Mesenchymal stem cell (in vitro differentiated cells and primary cell): ENCODE data around the gene KLHL15.

ENCODE experiments used
- DNase-seq: peaks from one replicate; pipeline ENCODE4 v3.0.0-alpha.2; 2013
- H2AFZ ChIP-seq: one replicate; pipeline ENCODE4 v1.6.1; 2013; ENCODE audit warnings: low read depth, mild to moderate bottlenecking, control low read depth, inconsistent platforms, low read length, moderate library complexity
- H2AK5ac ChIP-seq: 2 replicates; pipeline ENCODE4 v1.6.1; 2013; ENCODE audit warnings: low read length, moderate library complexity, mild to moderate bottlenecking, inconsistent platforms; ENCODE audit not compliant: severe bottlenecking
- H2BK120ac ChIP-seq: one replicate; pipeline ENCODE4 v1.6.1; 2013; ENCODE audit warnings: low read depth, mild to moderate bottlenecking, inconsistent platforms, low read length, moderate library complexity
- H2BK12ac ChIP-seq, 2 experiments: one replicate each; pipeline ENCODE4 v1.6.1; 2013; ENCODE audit warnings: inconsistent platforms in 2 of 2, low read length in 2 of 2, mild to moderate bottlenecking in 2 of 2, moderate library complexity in 2 of 2, control low read depth in 1 of 2
- H2BK15ac ChIP-seq: one replicate; pipeline ENCODE4 v1.6.1; 2013; ENCODE audit warnings: mild to moderate bottlenecking, low read depth, inconsistent platforms; ENCODE audit not compliant: poor library complexity, severe bottlenecking
- H2BK5ac ChIP-seq: 2 replicates; pipeline ENCODE4 v1.6.1; 2013; ENCODE audit warnings: low read depth, mild to moderate bottlenecking, low read length, control low read depth, inconsistent platforms; ENCODE audit not compliant: poor library complexity, severe bottlenecking
- H3K14ac ChIP-seq, 2 experiments: one replicate each; pipeline ENCODE4 v1.6.1; 2013; ENCODE audit warnings: inconsistent platforms in 2 of 2, low read length in 2 of 2, control low read depth in 1 of 2, mild to moderate bottlenecking in 1 of 2, moderate library complexity in 1 of 2
- H3K18ac ChIP-seq, 2 experiments: one replicate each; pipeline ENCODE4 v1.6.1; 2013; ENCODE audit warnings: inconsistent platforms in 2 of 2, low read length in 2 of 2, control low read depth in 1 of 2, low read depth in 1 of 2, mild to moderate bottlenecking in 1 of 2
- H3K23ac ChIP-seq, 2 experiments: one replicate each; pipeline ENCODE4 v1.6.1; 2013; ENCODE audit warnings: inconsistent platforms in 2 of 2, low read length in 2 of 2, mild to moderate bottlenecking in 2 of 2, moderate library complexity in 2 of 2, control low read depth in 1 of 2
- H3K27ac ChIP-seq: 2 replicates; pipeline ENCODE4 v1.5.1; 2013; ENCODE audit warnings: mild to moderate bottlenecking, moderate library complexity, low read length, control low read depth, inconsistent platforms; ENCODE audit not compliant: poor library complexity, severe bottlenecking
- H3K27me3 ChIP-seq, 2 experiments: 2 replicates each; pipeline versions ENCODE4 v1.6.1 to v1.7.0; 2013; ENCODE audit warnings: low read length in 2 of 2, mild to moderate bottlenecking in 2 of 2, moderate library complexity in 2 of 2, control low read depth in 1 of 2, inconsistent platforms in 1 of 2; ENCODE audit not compliant: control insufficient read depth in 1 of 2, insufficient read depth in 1 of 2
- H3K36me3 ChIP-seq, 2 experiments: 2 replicates each; pipeline versions ENCODE4 v1.6.1 to v1.7.0; 2013; ENCODE audit warnings: low read length in 2 of 2, control low read depth in 1 of 2, inconsistent platforms in 1 of 2, low read depth in 1 of 2, mild to moderate bottlenecking in 1 of 2; ENCODE audit not compliant: insufficient read depth in 2 of 2, control insufficient read depth in 1 of 2
- H3K4ac ChIP-seq, 2 experiments: one replicate each; pipeline ENCODE4 v1.6.1; 2013; ENCODE audit warnings: inconsistent platforms in 2 of 2, low read length in 2 of 2, mild to moderate bottlenecking in 2 of 2, moderate library complexity in 2 of 2, control low read depth in 1 of 2, low read depth in 1 of 2
- H3K4me1 ChIP-seq: 2 replicates; pipeline ENCODE4 v1.6.1; 2013; ENCODE audit warnings: low read depth, low read length, control low read depth; ENCODE audit not compliant: control insufficient read depth, insufficient read depth
- H3K4me2 ChIP-seq: 2 replicates; pipeline ENCODE4 v1.6.1; 2013; ENCODE audit warnings: low read length, mild to moderate bottlenecking, inconsistent platforms; ENCODE audit not compliant: poor library complexity, severe bottlenecking
- H3K4me3 ChIP-seq, 2 experiments: 2 replicates each; pipeline versions ENCODE4 v1.5.1 to v1.7.0; 2013; ENCODE audit warnings: low read length in 2 of 2, mild to moderate bottlenecking in 2 of 2, control low read depth in 1 of 2, low read depth in 1 of 2; ENCODE audit not compliant: insufficient read depth in 1 of 2
- H3K79me1 ChIP-seq: replicated peaks from 2 replicates; pipeline ENCODE4 v1.6.1; 2013; ENCODE audit warnings: mild to moderate bottlenecking, control low read depth, low read length, inconsistent platforms; ENCODE audit not compliant: poor library complexity, severe bottlenecking
- H3K9ac ChIP-seq: 2 replicates; pipeline ENCODE4 v1.7.0; 2013; ENCODE audit warnings: mild to moderate bottlenecking, low read length, moderate library complexity
- H3K9me3 ChIP-seq: 2 replicates; pipeline ENCODE4 v1.7.0; 2013; ENCODE audit warnings: mild to moderate bottlenecking, low read length; ENCODE audit not compliant: control insufficient read depth
- H4K8ac ChIP-seq: one replicate; pipeline ENCODE4 v1.6.1; 2013; ENCODE audit warnings: inconsistent platforms, mild to moderate bottlenecking, low read length, moderate library complexity
- H4K91ac ChIP-seq: one replicate; pipeline ENCODE4 v1.6.1; 2013; ENCODE audit warnings: mild to moderate bottlenecking, low read length, inconsistent platforms
- whole genome bisulfite sequencing: methylation state at CpG from one replicate; pipeline ENCODE4 v1.1.7; 2013; ENCODE audit warnings: mixed read lengths; 5-methylcytosine and 5-hydroxymethylcytosine counted together

The KLHL15 gene

GRCh38 chrX:23999671-24000070 lies 27.3 kb downstream of the KLHL15 start:
- Histone ChIP-seq H3K36me3 (peaks cover 0 to 3% of the 10 kb centered on the region in 2 experiments), H2BK12ac (no peak overlapping the region), H4K91ac (no peak overlapping the region), H3K4me3 (no peak overlapping the region), H3K27ac (no peak overlapping the region), H3K9ac (no peak overlapping the region), H2BK120ac (no peak overlapping the region), H3K14ac (no peak overlapping the region), H2AFZ (no peak overlapping the region), H2BK15ac (no peak overlapping the region), H3K9me3 (no peaks in the 10 kb centered on the region), H3K4me1 (no peaks in the 10 kb centered on the region), H3K4ac (no peak overlapping the region), H3K18ac (no peak overlapping the region), H3K27me3 (peaks cover 0 to 5% of the 10 kb centered on the region in 2 experiments), H3K79me1 (peaks cover 3% of the 10 kb centered on the region), H3K4me2 (no peak overlapping the region), H4K8ac (no peak overlapping the region), H2AK5ac (no peak overlapping the region), H2BK5ac (no peak overlapping the region), H3K23ac (no peak overlapping the region)
- no peak for DNase-seq
- WGBS = no CpG with 5 or more reads among the region's 5 CpGs

GRCh38 chrX:23993012-23993633 lies 33.9 kb downstream of the KLHL15 start:
- DNase-seq = no peak
- H3K4ac ChIP-seq = no peak overlapping the region
- H3K27ac ChIP-seq = no peak overlapping the region
- no peak overlapping the region for H2AK5ac ChIP-seq
- H3K79me1 ChIP-seq = peaks cover 7% of the 10 kb centered on the region
- H3K9me3 ChIP-seq = no peaks in the 10 kb centered on the region
- no peak overlapping the region for H3K4me2 ChIP-seq
- no peak overlapping the region for H2BK15ac ChIP-seq
- no peak overlapping the region for H2BK5ac ChIP-seq
- no peak overlapping the region for H3K4me3 ChIP-seq
- H3K4me1 ChIP-seq = no peaks in the 10 kb centered on the region
- H3K18ac ChIP-seq = no peak overlapping the region
- H2AFZ ChIP-seq = no peak overlapping the region
- H3K14ac ChIP-seq = no peak overlapping the region
- no peak overlapping the region for H3K9ac ChIP-seq
- no peak overlapping the region for H4K91ac ChIP-seq
- H2BK12ac ChIP-seq = no peak overlapping the region
- no peak overlapping the region for H2BK120ac ChIP-seq
- H3K27me3 ChIP-seq = peaks cover 0 to 10% of the 10 kb centered on the region in 2 experiments
- H4K8ac ChIP-seq = no peak overlapping the region
- H3K23ac ChIP-seq = no peak overlapping the region
- WGBS = 87% methylated on average over 3 of the region's 3 CpGs
- H3K36me3 ChIP-seq = peaks cover 7 to 8% of the 10 kb centered on the region in 2 experiments

- H3K4me2 ChIP-seq = no peak overlapping the region
- peaks cover 8% of the 10 kb centered on the region for H3K79me1 ChIP-seq
- 100% methylated on average over 3 of the region's 3 CpGs for WGBS
These were observed 34.6 kb downstream of the KLHL15 start for GRCh38 chrX:23992431-23992830.

GRCh38 chrX:23990455-23990854 lies 36.5 kb downstream of the KLHL15 start:
- Histone ChIP-seq H3K23ac (no peak overlapping the region), H3K36me3 (peaks cover 11 to 23% of the 10 kb centered on the region in 2 experiments), H4K91ac (no peak overlapping the region), H2AFZ (no peak overlapping the region), H2BK12ac (no peak overlapping the region), H3K27me3 (peaks cover 0 to 15% of the 10 kb centered on the region in 2 experiments), H2BK5ac (no peak overlapping the region), H3K79me1 (peaks cover 8% of the 10 kb centered on the region), H2AK5ac (no peak overlapping the region), H3K4ac (no peak overlapping the region), H2BK120ac (no peak overlapping the region), H3K9ac (no peak overlapping the region), H3K14ac (no peak overlapping the region), H3K4me2 (no peak overlapping the region), H3K18ac (no peak overlapping the region), H3K27ac (no peak overlapping the region), H3K9me3 (no peaks in the 10 kb centered on the region), H4K8ac (no peak overlapping the region), H2BK15ac (no peak overlapping the region), H3K4me3 (no peak overlapping the region), H3K4me1 (no peaks in the 10 kb centered on the region)
- WGBS = 100% methylated on average over 1 of the region's 2 CpGs
- no peak for DNase-seq

More at GRCh38 chrX:23992431-23992830, 34.6 kb downstream of the KLHL15 start:
- H3K4me1 ChIP-seq = no peaks in the 10 kb centered on the region
- peaks cover 11 to 15% of the 10 kb centered on the region in 2 experiments for H3K36me3 ChIP-seq
- DNase-seq = no peak
- no peak overlapping the region for H2AFZ ChIP-seq
- H3K4ac ChIP-seq = no peak overlapping the region
- H3K14ac ChIP-seq = no peak overlapping the region
- H2BK5ac ChIP-seq = no peak overlapping the region
- no peak overlapping the region for H2AK5ac ChIP-seq
- no peak overlapping the region for H3K23ac ChIP-seq
- no peak overlapping the region for H3K27ac ChIP-seq
- H3K9me3 ChIP-seq = no peaks in the 10 kb centered on the region
- no peak overlapping the region for H3K4me3 ChIP-seq
- H3K27me3 ChIP-seq = peaks cover 0 to 15% of the 10 kb centered on the region in 2 experiments
- no peak overlapping the region for H3K18ac ChIP-seq
- H4K8ac ChIP-seq = no peak overlapping the region
- H3K9ac ChIP-seq = no peak overlapping the region
- no peak overlapping the region for H2BK120ac ChIP-seq
- H4K91ac ChIP-seq = no peak overlapping the region
- H2BK15ac ChIP-seq = no peak overlapping the region
- no peak overlapping the region for H2BK12ac ChIP-seq
